Skeletal muscle cell (primary cell): ENCODE measurements around the gene CHST8.
"Not testable (repeated sequence)": the region's sequence is repeated elsewhere in the genome, so short reads cannot be mapped to it uniquely, and the experiment has no call there.

ENCODE experiments used
- DNase-seq: peaks from one replicate; pipeline ENCODE4 v3.0.0-alpha.2; 2010; ENCODE audit warnings: low read depth
- H3K4me3 ChIP-seq: 2 replicates; pipeline ENCODE4 v1.5.1; 2011; ENCODE audit warnings: low read depth, mild to moderate bottlenecking, control low read depth, low read length, moderate library complexity

CHST8 gene

DNA sequence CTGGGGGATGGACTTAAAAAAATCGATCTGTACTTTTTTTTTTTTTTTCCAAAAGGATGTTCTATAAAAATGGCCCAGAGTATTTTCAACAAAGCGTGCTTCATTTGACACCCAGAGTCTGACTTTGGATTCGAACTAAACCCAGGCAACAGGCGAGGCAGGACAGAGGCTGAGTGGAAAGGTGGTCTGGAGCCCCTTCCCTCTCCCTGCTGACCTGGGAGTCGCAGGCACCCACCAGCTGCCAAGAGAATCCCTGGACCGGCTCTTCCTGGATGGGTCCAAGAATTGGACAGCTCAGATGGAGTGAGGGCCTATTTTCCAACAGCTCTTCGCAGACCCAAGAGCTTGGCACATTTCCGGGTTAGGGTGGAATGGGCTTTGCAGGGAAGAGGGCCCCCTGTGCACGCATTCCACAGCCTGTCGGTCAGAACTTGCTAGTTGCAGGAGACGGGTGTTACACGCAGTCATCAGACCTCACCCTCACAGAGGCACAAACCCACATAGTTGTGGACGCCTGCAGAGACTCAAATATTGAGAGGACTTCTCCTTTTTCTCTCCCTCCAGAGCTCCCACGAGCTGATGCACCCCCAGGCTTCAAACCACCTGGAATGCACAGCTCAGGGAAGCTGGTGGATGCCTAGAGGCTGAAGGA lies 190.1 kb downstream of the CHST8 start:
- DNase-seq = no peak
- H3K4me3 ChIP-seq = no peak overlapping the region

- DNase-seq = no peak
- H3K4me3 ChIP-seq = no peak overlapping the region
Measured at GRCh38 chr19:33812388-33813330, 190.9 kb downstream of the CHST8 start.

DNA sequence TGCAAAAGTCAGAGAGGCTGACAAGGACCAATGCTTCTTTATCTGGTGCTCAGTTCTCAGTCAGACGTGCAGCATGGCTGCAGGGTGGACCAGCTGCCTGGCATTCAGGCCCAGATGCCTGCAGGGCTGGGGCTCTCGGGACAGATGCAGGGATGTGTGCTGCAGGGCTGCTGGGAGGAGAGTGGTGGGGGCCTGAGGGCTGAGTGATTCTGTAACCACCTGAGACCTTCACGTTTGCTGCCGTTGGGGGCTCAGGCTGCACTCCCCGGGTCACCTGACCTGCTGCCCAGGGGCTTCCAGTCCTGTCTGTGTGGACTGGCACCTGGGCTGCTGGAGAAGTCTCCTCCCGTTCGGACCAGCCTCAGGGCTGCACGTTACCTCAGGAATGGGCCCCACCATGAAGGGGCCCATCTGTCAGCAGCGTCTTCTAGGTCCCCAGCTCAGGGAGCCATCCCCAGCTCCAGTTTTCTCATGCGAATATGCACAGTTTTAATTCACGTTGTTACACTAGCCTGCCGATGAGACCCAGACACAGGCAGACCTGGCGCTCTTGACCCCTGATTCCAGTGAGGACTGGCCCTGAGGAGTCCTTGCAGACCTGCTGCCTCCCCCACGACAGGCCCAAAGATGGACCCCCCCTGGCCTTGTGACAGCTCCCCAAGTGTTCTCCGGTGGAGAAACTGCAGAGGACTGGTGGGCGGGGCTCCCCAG lies 191.8 kb downstream of the CHST8 start:
- no peak overlapping the region for H3K4me3 ChIP-seq
- no peak for DNase-seq

- DNase-seq = no peak
- H3K4me3 ChIP-seq = no peak overlapping the region
Measured at GRCh38 chr19:33814181-33815165, 192.7 kb downstream of the CHST8 start.

- no peak for DNase-seq
- H3K4me3 ChIP-seq = no peak overlapping the region
Measured at GRCh38 chr19:33815380-33816340, 193.9 kb downstream of the CHST8 start.

- DNase-seq = no peak
- H3K4me3 ChIP-seq = no peak overlapping the region
Measured at GRCh38 chr19:33818411-33818810, 196.7 kb downstream of the CHST8 start.

- H3K4me3 ChIP-seq, DNase-seq: not testable (repeated sequence)
Measured at GRCh38 chr19:33819078-33819477, 197.3 kb downstream of the CHST8 start.

- no peak for DNase-seq
- H3K4me3 ChIP-seq = peak overlapping the region; percentile 42
Measured at GRCh38 chr19:33819506-33819879, 197.7 kb downstream of the CHST8 start.

DNA sequence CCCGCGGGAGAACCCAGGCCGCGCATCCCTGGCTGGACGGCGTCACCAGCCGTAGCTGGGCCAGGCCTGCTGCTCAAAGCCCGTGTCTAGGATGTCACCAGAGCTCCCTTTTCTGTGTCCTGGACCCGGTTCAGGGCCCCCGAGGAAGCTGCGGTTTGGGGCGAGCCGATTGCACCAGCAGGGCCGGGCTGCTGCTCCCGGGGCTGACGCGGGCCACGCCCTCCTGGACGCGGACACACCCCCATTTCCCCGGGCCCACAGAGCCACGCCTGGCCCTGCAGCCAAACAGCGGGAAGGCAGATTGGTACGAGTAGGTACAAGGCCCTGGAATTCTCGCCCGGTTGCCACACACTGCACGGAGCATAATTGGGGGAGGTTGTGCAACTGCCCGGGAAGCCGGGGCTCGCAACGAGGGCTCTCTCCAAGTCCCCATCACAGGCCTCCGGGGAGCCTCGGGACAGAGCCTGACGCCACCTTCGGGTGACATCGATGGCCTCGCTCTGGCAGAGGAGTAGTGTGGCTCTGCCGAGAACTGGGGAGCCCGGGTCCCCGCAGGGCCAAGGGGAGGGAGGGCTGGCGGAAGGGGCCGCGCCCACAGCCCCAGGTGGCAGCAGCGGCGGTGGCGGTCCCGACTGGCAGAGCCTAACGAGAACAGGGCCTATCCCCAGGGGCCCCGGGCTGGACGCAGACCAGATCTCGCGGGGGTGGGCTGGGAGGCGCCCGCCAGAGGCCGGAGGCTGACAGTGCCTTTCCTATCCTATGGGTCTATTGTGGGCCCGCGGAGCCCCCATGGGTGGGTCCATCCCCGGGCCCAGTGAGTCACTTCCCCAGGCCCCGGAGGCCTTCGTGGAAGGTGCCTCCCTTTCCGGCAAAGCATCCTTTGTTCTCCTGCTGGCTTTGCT lies 198.4 kb downstream of the CHST8 start:
- peak; percentile 45 for DNase-seq
- H3K4me3 ChIP-seq = peak overlapping the region; percentile 42

DNA sequence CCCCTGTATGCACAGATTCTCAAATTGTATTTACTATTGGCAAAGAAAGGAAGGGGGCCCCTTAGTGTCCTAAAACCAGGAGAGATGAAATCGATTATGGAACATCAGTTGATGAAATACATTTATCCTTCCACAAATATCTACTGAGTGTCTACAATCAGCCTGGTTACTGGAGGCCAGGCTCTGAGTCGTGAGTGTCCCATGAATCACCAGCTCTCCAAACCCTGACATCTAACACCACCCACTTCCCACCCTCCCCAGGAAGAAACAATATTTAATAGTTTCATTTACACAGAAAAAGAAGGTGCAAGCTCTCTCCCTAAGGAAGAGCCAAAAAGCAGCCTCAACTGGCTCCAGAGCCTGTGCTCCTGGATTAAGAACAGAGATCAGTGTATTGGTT lies 200.1 kb downstream of the CHST8 start:
- no peak for DNase-seq
- no peak overlapping the region for H3K4me3 ChIP-seq
